HepG2 (cell line): ENCODE data around the gene SYT10. TPM values are rescaled to one million over a fixed set of nuclear protein-coding genes. Genes with fewer than 3 reads are reported as not detected.

Source experiments
- ATAC-seq: fragments of 200-7000 bp; cut with Tn5 transposase; 3 replicates; pipeline ENCODE4 v1.9.1; 2020; ENCODE audit warnings: mild to moderate bottlenecking, moderate library complexity
- BruUV-seq: library from RNA; stranded (reverse); fragments of 400-500 nt; replicated peaks from 2 replicates; lab custom pipeline; 2021; lab: Mats Ljungman, UMichigan
- CTCF ChIA-PET: fragments of 300-600 bp; formaldehyde crosslinking; extraction: SDS; loops from one replicate; lab custom pipeline; 2021; ENCODE audit warnings: low total read pairs, inconsistent platforms, low intra/inter-chr PET ratio; lab: Yijun Ruan, JAX
- POLR2A ChIA-PET: fragments of 350-600 bp; sonication (Branson Sonifier 250); formaldehyde crosslinking; loops from one replicate; lab custom pipeline; 2020; ENCODE audit warnings: antibody characterized with exemption, inconsistent platforms; lab: Yijun Ruan, JAX
- DNase-seq: peaks from one replicate; pipeline ENCODE4 v3.0.0-alpha.2; 2015; ENCODE audit warnings: low spot score
- FAIRE-seq: peaks from 3 replicates; lab custom pipeline; 2011; peaks lifted over from hg19 to GRCh38; lab: Jason Lieb, UNC
- H2AFZ ChIP-seq: one replicate; pipeline ENCODE4 v1.6.1; 2011; ENCODE audit warnings: low read length, inconsistent platforms
- H3K27ac ChIP-seq: fragments of 300-600 bp; 3 replicates; pipeline ENCODE4 v1.8.0; 2011; ENCODE audit warnings: mixed run types, mild to moderate bottlenecking, mixed read lengths, low read length, inconsistent platforms; ENCODE audit not compliant: insufficient read depth; ENCODE audit errors: extremely low read length
- H3K27me3 ChIP-seq, 2 experiments: fragments of 200-600 bp in 1 of 2; 2 replicates in 1 of 2; 3 replicates in 1 of 2; pipeline versions ENCODE4 v1.6.0 to v1.8.0; 2011; ENCODE audit warnings: low read length in 2 of 2, mild to moderate bottlenecking in 2 of 2, moderate library complexity in 2 of 2, inconsistent platforms in 1 of 2; ENCODE audit not compliant: insufficient read depth in 2 of 2, control insufficient read depth in 1 of 2
- H3K36me3 ChIP-seq, 2 experiments: fragments of 200-600 bp in 1 of 2; replicated peaks in 1 of 2; 2 replicates in 1 of 2; 3 replicates in 1 of 2; pipeline versions ENCODE4 v1.5.1 to v1.8.0; 2011; ENCODE audit warnings: low read length in 2 of 2, inconsistent platforms in 1 of 2; ENCODE audit not compliant: insufficient read depth in 2 of 2, control insufficient read depth in 1 of 2
- H3K4me1 ChIP-seq: 2 replicates; pipeline ENCODE4 v1.5.1; 2012; ENCODE audit warnings: low read length, inconsistent platforms; ENCODE audit not compliant: insufficient read depth
- H3K4me2 ChIP-seq: 2 replicates; pipeline ENCODE4 v1.6.0; 2011; ENCODE audit warnings: low read depth, low read length, inconsistent platforms
- H3K4me3 ChIP-seq, 3 experiments: fragments of 200-600 bp in 1 of 3; sonication (generic), shearing (Covaris generic) in 1 of 3; replicated peaks in 1 of 3; 2 replicates each; pipeline ENCODE4 v1.5.1; 2011 to 2016; ENCODE audit warnings: low read length in 3 of 3, inconsistent platforms in 2 of 3, low read depth in 2 of 3, mild to moderate bottlenecking in 2 of 3, control low read depth in 1 of 3, mixed read lengths in 1 of 3; ENCODE audit not compliant: insufficient read depth in 1 of 3
- H3K79me2 ChIP-seq: one replicate; pipeline ENCODE4 v1.6.1; 2011; ENCODE audit warnings: low read length, inconsistent platforms; ENCODE audit not compliant: insufficient read depth
- H3K9ac ChIP-seq: 2 replicates; pipeline ENCODE4 v1.6.0; 2011; ENCODE audit warnings: mild to moderate bottlenecking, low read depth, low read length, inconsistent platforms; ENCODE audit not compliant: insufficient read depth
- H3K9me3 ChIP-seq: 2 replicates; pipeline ENCODE4 v1.5.1; 2012; ENCODE audit warnings: mild to moderate bottlenecking, low read length
- H4K20me1 ChIP-seq: 2 replicates; pipeline ENCODE4 v1.6.0; 2011; ENCODE audit warnings: inconsistent platforms, mild to moderate bottlenecking, low read length, moderate library complexity; ENCODE audit not compliant: insufficient read depth
- DNMT3B ChIP-seq: conservative IDR thresholded peaks from 2 replicates; pipeline ENCODE4 v1.6.1; 2016; ENCODE audit warnings: missing biosample characterization, control low read depth
- KLF12 ChIP-seq: sonication (generic); formaldehyde crosslinking; IDR thresholded peaks from 2 replicates; pipeline ENCODE4 v1.4.0; 2020; ENCODE audit warnings: missing genetic modification reagents, borderline replicate concordance
- STAT5B ChIP-seq: sonication (generic); formaldehyde crosslinking; IDR thresholded peaks from 2 replicates; pipeline ENCODE4 v1.4.0; 2020; ENCODE audit warnings: missing genetic modification reagents
- ZBTB20 ChIP-seq: sonication (generic); formaldehyde crosslinking; IDR thresholded peaks from 2 replicates; pipeline ENCODE4 v1.8.1; 2023; ENCODE audit warnings: missing genetic modification reagents, low read depth, mild to moderate bottlenecking, borderline replicate concordance
- ZC3H13 ChIP-seq: sonication (generic); formaldehyde crosslinking; IDR thresholded peaks from 2 replicates; pipeline ENCODE4 v1.8.1; 2023; ENCODE audit warnings: mild to moderate bottlenecking, missing genetic modification reagents, moderate library complexity
- ZMAT3 ChIP-seq: sonication (generic); formaldehyde crosslinking; conservative IDR thresholded peaks from 2 replicates; pipeline ENCODE4 v1.7.0; 2021; ENCODE audit warnings: missing genetic modification reagents
- ZMYM4 ChIP-seq: sonication (generic); formaldehyde crosslinking; IDR thresholded peaks from 2 replicates; pipeline ENCODE4 v1.8.1; 2023; ENCODE audit warnings: mild to moderate bottlenecking, missing genetic modification reagents
- ZNF468 ChIP-seq: sonication (generic); formaldehyde crosslinking; IDR thresholded peaks from 2 replicates; pipeline ENCODE4 v1.8.0; 2022; ENCODE audit warnings: mild to moderate bottlenecking, moderate library complexity, missing genetic modification reagents
- WGBS: methylation state at CpG from one replicate; pipeline ENCODE4 v1.1.6; 2017; ENCODE audit warnings: low lambda C conversion rate; 5-methylcytosine and 5-hydroxymethylcytosine counted together
- in situ Hi-C: cut with HindIII; loops from 2 replicates; pipeline ENCODE4 v1.10.0; 2017; ENCODE audit warnings: low pct_unique_long_range_greater_than_20kb; ENCODE audit not compliant: extremely low pct_ligation_motif_present
- intact Hi-C: fragments of 100-400 bp; cut with micrococcal nuclease; formaldehyde crosslinking; loops from one replicate; pipeline ENCODE4 v1.10.0; 2022; ENCODE audit not compliant: unreplicated experiment
- polyA plus RNA-seq, 8 experiments: library from polyadenylated mRNA; depleted of rRNA in 3 of 8; stranded (reverse) in 7 of 8; unstranded in 1 of 8; fragments of >200 nt; fragmentation: Illumina TruSeq in 4 of 8; extraction: Trizol in 4 of 8; gene quantifications; 2 replicates each; pipeline versions ENCODE4 v1.2.1 to v1.2.3, GENCODE V29; 2011 to 2016; ENCODE audit warnings: low read depth in 4 of 8, missing spikeins in 1 of 8, mixed read lengths in 1 of 8; ENCODE audit not compliant: insufficient read depth in 1 of 8
- total RNA-seq, 5 experiments: library from RNA; depleted of rRNA; stranded (reverse); fragments of >200 nt; fragmentation: Illumina TruSeq; extraction: Trizol; gene quantifications; 2 replicates each; pipeline ENCODE4 v1.2.3, GENCODE V29; 2016; ENCODE audit warnings: low read depth in 1 of 5
- TF ChIP-seq, protein P1 (sequence below): IDR thresholded peaks from 2 replicates; pipeline ENCODE4 v1.6.1; 2016; ENCODE audit warnings: missing biosample characterization, missing genetic modification reagents, low read depth

SYT10 gene
- total and polyA plus RNA-seq, 2 of the 13 experiments (the other 11 are each of a cell fraction or from before 2014, with no cell fraction given), result not detected

DNA sequence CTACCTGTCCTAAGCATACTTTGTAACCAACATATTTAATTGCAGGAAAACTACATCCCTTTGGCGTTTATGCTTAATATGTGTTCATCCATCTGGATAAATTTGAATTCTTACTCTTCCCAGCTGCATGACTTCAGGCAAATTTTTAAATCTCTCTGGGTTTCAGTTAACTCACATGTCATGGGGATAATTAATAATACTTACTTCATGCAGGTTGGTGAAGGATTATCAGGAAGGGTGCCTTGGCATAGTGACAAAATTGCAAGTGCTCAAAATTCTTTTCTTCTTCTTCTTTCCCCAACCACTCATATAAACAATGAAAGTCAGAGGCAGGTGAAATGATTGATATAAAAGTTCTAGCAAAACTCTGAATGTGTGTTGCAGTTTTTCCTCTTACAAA is 15.9 kb downstream of the SYT10 start:
- Histone ChIP-seq H3K9me3 (no peaks in the 10 kb centered on the region), H3K4me3 (no peak overlapping the region), H4K20me1 (no peaks in the 10 kb centered on the region), H3K27me3 (no peaks in the 10 kb centered on the region), H3K4me1 (no peaks in the 10 kb centered on the region), H3K79me2 (no peaks in the 10 kb centered on the region), H3K36me3 (no peaks in the 10 kb centered on the region), H3K9ac (no peak overlapping the region), H3K27ac (no peak overlapping the region), H3K4me2 (no peak overlapping the region), H2AFZ (no peak overlapping the region)
- BruUV-seq, result no TSS peak
- DNase-seq, result no peak
- 0% methylated on average over 1 of the region's 1 CpG for WGBS
- intact Hi-C loops (no loop called here), in situ Hi-C loops (loop anchor here (25.0 kb wide), 1 partner anchor 661 kb away; the partner anchor contains the start of gene YARS2)
- no peak for ATAC-seq
- ChIA-PET CTCF (no interaction called here), POLR2A (no interaction called here)
- no peak for TF ChIP-seq ZC3H13 (CRISPR knock-in tag)
- TF ChIP-seq ZMAT3, result no peak
- no peak for TF ChIP-seq DNMT3B (CRISPR knock-in tag)
- TF ChIP-seq, protein P1, sequence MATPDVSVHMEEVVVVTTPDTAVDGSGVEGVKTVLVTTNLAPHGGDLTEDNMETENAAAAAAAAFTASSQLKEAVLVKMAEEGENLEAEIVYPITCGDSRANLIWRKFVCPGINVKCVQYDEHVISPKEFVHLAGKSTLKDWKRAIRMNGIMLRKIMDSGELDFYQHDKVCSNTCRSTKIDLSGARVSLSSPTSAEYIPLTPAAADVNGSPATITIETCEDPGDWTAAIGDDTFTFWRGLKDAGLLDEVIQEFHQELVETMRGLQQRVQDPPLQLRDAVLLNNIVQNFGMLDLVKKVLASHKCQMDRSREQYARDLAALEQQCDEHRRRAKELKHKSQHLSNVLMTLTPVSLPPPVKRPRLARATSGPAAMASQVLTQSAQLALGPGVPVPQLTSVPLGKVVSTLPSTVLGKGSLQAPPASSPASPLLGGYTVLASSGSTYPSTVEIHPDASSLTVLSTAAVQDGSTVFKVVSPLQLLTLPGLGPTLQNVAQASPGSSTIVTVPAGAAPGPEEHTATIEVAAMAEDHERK (CRISPR knock-in tag), result no peak
- TF ChIP-seq ZMYM4 (CRISPR knock-in tag), result no peak
- no peak for TF ChIP-seq STAT5B (CRISPR knock-in tag)
- TF ChIP-seq ZNF468 (CRISPR knock-in tag), result no peak
- TF ChIP-seq ZBTB20 (CRISPR knock-in tag), result no peak
- TF ChIP-seq KLF12, result no peak
- no peak for FAIRE-seq
